B cell (primary cell): Measurements from ENCODE around the gene SLC1A1.

ENCODE experiments used
- EZH2 ChIP-seq: IDR thresholded peaks from 2 replicates; pipeline ENCODE4 v1.6.1; 2012; ENCODE audit warnings: borderline replicate concordance, low read depth, mild to moderate bottlenecking, moderate library complexity, low read length; ENCODE audit not compliant: insufficient read depth, poor library complexity, severe bottlenecking
- TF ChIP-seq, protein P1 (sequence below): fragments of 200-600 bp; IDR thresholded peaks from one replicate; pipeline ENCODE4 v1.8.0; 2022; ENCODE audit warnings: antibody characterized with exemption, mild to moderate bottlenecking

DNA sequence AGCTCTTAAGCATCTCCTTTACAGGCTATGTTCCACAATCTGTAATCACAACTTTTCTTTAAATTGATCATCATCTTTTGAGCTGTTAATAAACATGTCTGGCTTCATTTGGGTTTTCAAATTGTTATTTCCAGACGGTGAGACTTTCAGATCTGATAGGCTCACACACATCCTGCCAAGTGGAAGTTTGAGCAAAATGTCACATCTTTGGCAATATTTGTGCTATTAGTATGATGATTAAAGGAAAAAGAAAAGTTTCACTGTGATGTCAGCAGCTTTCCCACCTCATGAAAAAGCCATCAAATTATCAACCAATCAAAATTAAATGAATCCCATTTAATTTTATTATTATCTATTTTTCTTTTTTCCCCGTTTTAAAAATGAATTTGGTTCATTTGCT, 29.8 kb downstream of the SLC1A1 start:
- TF ChIP-seq, protein P1, sequence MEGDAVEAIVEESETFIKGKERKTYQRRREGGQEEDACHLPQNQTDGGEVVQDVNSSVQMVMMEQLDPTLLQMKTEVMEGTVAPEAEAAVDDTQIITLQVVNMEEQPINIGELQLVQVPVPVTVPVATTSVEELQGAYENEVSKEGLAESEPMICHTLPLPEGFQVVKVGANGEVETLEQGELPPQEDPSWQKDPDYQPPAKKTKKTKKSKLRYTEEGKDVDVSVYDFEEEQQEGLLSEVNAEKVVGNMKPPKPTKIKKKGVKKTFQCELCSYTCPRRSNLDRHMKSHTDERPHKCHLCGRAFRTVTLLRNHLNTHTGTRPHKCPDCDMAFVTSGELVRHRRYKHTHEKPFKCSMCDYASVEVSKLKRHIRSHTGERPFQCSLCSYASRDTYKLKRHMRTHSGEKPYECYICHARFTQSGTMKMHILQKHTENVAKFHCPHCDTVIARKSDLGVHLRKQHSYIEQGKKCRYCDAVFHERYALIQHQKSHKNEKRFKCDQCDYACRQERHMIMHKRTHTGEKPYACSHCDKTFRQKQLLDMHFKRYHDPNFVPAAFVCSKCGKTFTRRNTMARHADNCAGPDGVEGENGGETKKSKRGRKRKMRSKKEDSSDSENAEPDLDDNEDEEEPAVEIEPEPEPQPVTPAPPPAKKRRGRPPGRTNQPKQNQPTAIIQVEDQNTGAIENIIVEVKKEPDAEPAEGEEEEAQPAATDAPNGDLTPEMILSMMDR = no peak
- TF ChIP-seq EZH2 = no peak
